ENCODE data around the gene ANKRD44.

ANKRD44 gene

DNA sequence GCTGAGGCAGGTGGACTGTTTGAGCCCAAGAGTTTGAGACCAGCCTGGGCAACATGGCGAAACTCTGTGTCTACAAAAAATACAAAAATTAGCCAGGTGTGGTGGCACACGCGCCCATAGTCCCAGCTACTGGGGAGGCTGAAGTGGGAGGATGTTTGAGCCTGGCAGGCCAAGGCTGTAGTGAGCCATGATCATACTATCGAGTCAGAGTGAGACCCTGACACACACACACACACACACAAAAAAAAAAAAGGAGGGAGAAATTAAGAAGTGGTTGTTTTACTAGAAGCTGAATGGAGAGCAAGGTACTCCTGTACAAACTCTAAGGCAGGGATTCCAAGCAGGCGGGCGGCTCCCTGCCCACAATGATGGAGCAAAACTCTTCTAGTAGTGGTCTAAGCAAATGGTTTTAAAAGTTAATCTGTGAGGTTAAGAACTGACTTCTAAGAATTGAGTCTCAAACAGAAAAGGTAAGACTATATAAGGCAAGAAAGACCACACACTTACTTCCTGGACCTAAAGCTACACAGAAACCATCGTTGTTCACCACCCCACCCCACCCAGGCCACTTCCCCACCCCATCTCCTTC is 2.6 kb downstream of the ANKRD44 start:
- Histone ChIP-seq H3K4me3 (ENCODE audit: severe bottlenecking) (no peak overlapping the region), H3K36me3 (ENCODE audit: low read depth) (no peaks in the 10 kb centered on the region), H3K9me3 (ENCODE audit: severe bottlenecking) (no peaks in the 10 kb centered on the region), H3K27ac (ENCODE audit: poor library complexity, severe bottlenecking) (no peak overlapping the region), H3K27me3 (ENCODE audit: insufficient read depth, poor library complexity, severe bottlenecking) (no peaks in the 10 kb centered on the region), H3K4me1 (ENCODE audit: insufficient read depth, poor library complexity, severe bottlenecking) (no peaks in the 10 kb centered on the region)
- ATAC-seq (ENCODE audit: low read depth), result no peak
- TF ChIP-seq, protein P1, sequence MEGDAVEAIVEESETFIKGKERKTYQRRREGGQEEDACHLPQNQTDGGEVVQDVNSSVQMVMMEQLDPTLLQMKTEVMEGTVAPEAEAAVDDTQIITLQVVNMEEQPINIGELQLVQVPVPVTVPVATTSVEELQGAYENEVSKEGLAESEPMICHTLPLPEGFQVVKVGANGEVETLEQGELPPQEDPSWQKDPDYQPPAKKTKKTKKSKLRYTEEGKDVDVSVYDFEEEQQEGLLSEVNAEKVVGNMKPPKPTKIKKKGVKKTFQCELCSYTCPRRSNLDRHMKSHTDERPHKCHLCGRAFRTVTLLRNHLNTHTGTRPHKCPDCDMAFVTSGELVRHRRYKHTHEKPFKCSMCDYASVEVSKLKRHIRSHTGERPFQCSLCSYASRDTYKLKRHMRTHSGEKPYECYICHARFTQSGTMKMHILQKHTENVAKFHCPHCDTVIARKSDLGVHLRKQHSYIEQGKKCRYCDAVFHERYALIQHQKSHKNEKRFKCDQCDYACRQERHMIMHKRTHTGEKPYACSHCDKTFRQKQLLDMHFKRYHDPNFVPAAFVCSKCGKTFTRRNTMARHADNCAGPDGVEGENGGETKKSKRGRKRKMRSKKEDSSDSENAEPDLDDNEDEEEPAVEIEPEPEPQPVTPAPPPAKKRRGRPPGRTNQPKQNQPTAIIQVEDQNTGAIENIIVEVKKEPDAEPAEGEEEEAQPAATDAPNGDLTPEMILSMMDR (IDR thresholded peaks at IDR 0.05; ENCODE audit: poor library complexity, severe bottlenecking), result no peak
- DNase-seq (ENCODE audit: low spot score), result no peak

DNA sequence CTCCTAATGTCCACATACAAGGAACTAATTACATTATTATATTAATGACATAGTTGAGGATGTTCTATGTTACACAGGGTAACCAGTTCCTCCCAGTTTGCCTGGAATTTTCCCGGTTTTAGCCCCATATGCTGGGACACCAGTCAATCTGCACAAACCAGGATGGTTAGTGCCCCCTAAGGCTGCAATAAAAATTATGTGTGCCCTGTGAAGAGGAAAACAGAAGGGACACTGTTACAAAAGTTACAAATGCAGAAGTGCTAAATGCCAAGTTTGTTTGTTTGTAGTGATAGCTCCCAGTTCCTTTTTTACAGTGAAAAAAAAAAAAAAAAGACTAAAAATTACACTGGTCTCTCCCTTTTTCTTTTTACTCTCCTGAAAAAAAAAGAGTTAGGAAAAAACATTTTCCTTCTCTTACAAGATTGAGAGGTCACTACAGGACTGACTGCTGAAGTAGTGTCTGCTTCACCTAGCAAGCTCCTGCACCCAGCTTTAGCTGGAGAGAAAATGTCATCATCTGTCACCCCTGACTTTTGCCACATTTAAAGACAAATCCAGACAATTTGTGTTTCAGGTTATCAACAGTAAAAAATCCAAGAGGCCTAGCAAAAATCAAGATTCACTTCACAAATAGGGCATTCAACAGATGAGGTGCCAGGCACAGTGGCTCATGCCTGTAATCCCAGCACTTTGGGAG is 3.2 kb downstream of the ANKRD44 start:
- Histone ChIP-seq H3K4me1 (ENCODE audit: insufficient read depth, poor library complexity, severe bottlenecking) (no peaks in the 10 kb centered on the region), H3K36me3 (ENCODE audit: low read depth) (no peaks in the 10 kb centered on the region), H3K27ac (ENCODE audit: poor library complexity, severe bottlenecking) (no peak overlapping the region), H3K9me3 (ENCODE audit: severe bottlenecking) (no peaks in the 10 kb centered on the region), H3K27me3 (ENCODE audit: insufficient read depth, poor library complexity, severe bottlenecking) (no peaks in the 10 kb centered on the region), H3K4me3 (ENCODE audit: severe bottlenecking) (no peak overlapping the region)
- no peak for DNase-seq (ENCODE audit: low spot score)
- TF ChIP-seq, protein P1 (IDR thresholded peaks at IDR 0.05; ENCODE audit: poor library complexity, severe bottlenecking), result no peak
- no peak for ATAC-seq (ENCODE audit: low read depth)

DNA sequence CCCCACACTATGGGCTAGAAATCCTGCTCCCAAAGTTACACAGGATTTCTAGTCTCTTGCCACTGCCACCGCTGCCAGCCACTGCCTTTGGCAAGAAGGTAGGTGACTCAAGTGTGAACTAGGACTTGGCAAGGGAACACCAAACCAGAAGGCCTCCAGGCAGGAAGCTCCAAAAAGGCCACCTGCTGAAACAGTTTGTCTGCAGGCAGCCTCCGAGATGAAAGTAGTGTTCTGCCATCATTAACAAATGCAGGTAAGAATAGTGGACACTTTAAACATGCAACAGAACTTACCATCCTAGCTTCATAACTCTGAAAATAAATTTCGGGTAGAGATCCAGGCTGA is 3.9 kb downstream of the ANKRD44 start:
- DNase-seq (ENCODE audit: low spot score), result no peak

DNA sequence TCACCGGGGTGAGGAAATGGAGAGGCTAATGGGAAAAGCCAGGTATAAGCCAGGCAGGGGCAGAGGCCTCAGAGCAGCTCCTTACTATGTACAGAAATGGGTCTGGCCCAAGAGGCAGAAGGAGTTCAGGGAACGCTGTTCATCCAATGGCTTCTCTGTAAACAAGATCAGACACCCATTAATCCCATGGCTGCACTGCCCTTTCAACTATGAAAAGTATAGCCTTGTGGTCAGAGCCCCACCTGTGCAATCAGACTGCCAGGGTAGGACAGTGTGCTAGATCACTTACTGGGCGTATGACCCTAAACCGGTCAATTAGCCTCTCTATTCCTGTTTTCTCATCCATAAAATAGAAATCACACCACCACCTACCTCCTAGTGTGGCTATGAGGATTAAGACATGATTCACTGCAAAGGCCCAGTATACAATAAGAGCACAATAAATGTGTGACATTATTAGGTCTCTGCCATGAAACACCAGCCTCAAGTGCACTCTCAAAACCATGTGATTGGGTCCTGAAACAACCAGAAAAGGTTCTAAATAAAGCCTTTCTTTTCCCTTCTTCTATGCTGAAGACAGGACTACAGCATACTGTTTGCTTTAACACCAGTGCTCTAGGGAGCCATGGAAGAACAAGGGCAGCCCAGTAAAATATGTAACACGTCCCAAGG is 4.4 kb downstream of the ANKRD44 start:
- DNase-seq (ENCODE audit: low spot score) (no peak), ATAC-seq (ENCODE audit: low read depth) (no peak)
- Histone ChIP-seq H3K36me3 (ENCODE audit: low read depth) (no peaks in the 10 kb centered on the region), H3K27me3 (ENCODE audit: insufficient read depth, poor library complexity, severe bottlenecking) (no peaks in the 10 kb centered on the region), H3K9me3 (ENCODE audit: severe bottlenecking) (no peaks in the 10 kb centered on the region), H3K4me1 (ENCODE audit: insufficient read depth, poor library complexity, severe bottlenecking) (no peaks in the 10 kb centered on the region), H3K4me3 (ENCODE audit: severe bottlenecking) (no peak overlapping the region), H3K27ac (ENCODE audit: poor library complexity, severe bottlenecking) (no peak overlapping the region)
- TF ChIP-seq, protein P1 (IDR thresholded peaks at IDR 0.05; ENCODE audit: poor library complexity, severe bottlenecking), result no peak

More for the DNA sequence above, 3.9 kb downstream of the ANKRD44 start:
- no peak overlapping the region for H3K27ac ChIP-seq (ENCODE audit: poor library complexity, severe bottlenecking)
- H3K36me3 ChIP-seq (ENCODE audit: low read depth), result no peaks in the 10 kb centered on the region
- H3K4me3 ChIP-seq (ENCODE audit: severe bottlenecking), result no peak overlapping the region
- no peaks in the 10 kb centered on the region for H3K27me3 ChIP-seq (ENCODE audit: insufficient read depth, poor library complexity, severe bottlenecking)
- no peaks in the 10 kb centered on the region for H3K4me1 ChIP-seq (ENCODE audit: insufficient read depth, poor library complexity, severe bottlenecking)
- H3K9me3 ChIP-seq (ENCODE audit: severe bottlenecking), result no peaks in the 10 kb centered on the region
- TF ChIP-seq, protein P1 (IDR thresholded peaks at IDR 0.05; ENCODE audit: poor library complexity, severe bottlenecking), result no peak
- no peak for ATAC-seq (ENCODE audit: low read depth)
